ENCODE results near the gene KCNE3.

The KCNE3 gene

DNA sequence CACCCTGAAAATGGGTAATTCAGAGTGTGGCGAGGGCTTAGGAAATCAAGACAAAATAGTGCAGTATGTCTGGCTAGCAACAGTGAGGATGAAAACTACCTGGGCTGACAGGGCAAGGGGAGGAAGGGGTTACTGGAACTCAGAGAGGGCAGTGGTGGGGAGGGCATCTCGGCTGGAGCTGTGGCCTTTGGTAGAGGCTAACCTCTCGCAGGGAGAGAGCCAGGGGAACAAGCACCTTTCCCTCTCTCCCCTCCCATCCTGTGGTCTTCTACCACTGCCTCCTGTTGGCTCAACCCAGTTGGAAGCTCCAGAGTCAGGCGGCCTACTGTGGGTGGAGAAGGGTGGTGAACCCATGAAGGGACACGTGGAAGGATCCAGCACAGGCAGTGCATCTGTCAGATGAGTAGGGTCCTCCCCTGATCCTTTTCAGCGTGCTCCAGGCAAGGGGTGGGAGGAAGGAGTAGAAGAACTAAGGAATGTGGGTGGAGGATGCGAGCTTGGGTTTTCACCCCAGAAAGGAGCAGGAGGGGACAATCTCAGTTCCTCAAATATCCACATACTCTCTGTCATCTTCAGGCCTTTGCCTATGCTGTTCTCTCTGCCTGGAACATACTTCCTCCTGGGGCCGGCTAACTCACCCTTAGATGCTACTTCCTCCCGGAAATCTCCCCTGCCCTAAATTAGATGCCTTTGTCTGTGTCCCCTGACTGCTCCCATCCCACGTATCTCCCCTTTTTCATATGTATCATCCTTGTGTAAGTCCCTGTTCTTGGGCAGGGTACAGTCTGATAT lies 6.2 kb upstream of the KCNE3 start:
- in situ Hi-C loops (cut with MboI; ENCODE audit: low sequenced_read_pairs): loop anchor here (25.0 kb wide), 1 partner anchor 511 kb away; the partner anchor contains the start of gene DNAJB13

DNA sequence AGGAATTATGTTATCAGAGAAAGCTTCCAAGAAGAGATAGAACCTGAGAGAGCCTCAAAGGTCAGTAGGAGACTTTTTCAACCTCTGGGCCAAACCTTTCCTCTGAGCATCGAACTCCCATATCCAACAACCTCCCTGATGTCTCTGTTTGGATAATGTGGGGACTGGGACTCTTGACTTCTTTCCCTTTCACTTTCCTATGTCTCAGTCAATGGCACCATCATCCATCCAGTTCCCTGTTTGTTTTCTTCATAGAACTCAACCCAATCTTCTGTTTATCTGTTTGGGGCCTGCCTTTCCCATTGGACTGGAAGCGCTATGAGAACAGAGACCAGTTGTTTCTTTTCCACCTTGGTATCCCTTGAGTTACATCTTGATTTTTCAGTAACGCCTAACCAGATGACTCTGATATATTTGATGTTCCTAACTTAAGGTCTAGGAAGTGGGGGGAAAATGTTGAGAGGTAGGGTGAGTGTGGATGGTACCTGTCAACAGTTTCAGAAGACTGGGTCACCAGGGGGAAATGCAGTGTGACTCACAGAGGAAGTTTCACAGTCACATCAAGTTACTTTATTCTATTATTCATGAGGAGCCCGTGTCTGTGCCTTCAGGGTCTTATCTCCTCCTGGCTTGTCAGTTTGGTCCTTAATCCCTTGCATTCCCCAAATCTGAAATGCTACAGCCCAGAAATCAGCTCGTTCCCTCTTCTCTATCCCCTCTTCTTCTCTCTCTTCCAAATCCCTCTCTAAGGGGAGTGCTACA lies 4.5 kb upstream of the KCNE3 start:
- in situ Hi-C loops (cut with MboI; ENCODE audit: low sequenced_read_pairs): loop anchor here (25.0 kb wide), 1 partner anchor 510 kb away; the partner anchor contains the start of gene DNAJB13

DNA sequence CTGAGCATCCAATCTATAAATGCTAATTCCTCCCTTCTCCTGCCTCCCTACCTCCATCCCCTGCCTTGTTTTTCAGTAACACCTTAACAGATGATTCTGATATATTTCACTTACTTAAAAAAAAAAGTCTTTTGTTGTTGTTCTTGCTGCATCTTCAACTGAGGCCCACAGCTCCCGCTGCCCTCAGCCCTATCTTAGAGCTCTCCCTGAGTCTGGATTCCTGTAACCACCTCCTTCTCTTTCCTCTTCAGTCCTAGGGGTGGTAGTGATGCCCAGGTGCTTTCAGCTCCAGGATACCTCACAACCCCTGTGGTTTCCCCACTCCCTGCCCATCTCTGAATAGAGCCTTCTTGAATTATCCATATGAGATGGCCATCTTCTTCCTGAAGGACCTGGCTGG lies 3.7 kb upstream of the KCNE3 start:
- in situ Hi-C loops (cut with MboI; ENCODE audit: low sequenced_read_pairs): loop anchor here (25.0 kb wide), 1 partner anchor 509 kb away; the partner anchor contains the start of gene DNAJB13

GRCh38 chr11:74470526-74470925 lies 3.2 kb upstream of the KCNE3 start:
- in situ Hi-C loops (cut with MboI; ENCODE audit: low sequenced_read_pairs): loop anchor here (25.0 kb wide), 1 partner anchor 508 kb away; the partner anchor contains the start of gene DNAJB13

- in situ Hi-C loops (cut with MboI; ENCODE audit: low sequenced_read_pairs): loop anchor here (25.0 kb wide), 1 partner anchor 507 kb away; the partner anchor contains the start of gene DNAJB13
These were observed 1.6 kb upstream of the KCNE3 start for GRCh38 chr11:74468936-74469335.

- in situ Hi-C loops (cut with MboI; ENCODE audit: low sequenced_read_pairs): loop anchor here (25.0 kb wide), 1 partner anchor 506 kb away; the partner anchor contains the start of gene DNAJB13
These were observed 1.2 kb upstream of the KCNE3 start for GRCh38 chr11:74468521-74468920.

DNA sequence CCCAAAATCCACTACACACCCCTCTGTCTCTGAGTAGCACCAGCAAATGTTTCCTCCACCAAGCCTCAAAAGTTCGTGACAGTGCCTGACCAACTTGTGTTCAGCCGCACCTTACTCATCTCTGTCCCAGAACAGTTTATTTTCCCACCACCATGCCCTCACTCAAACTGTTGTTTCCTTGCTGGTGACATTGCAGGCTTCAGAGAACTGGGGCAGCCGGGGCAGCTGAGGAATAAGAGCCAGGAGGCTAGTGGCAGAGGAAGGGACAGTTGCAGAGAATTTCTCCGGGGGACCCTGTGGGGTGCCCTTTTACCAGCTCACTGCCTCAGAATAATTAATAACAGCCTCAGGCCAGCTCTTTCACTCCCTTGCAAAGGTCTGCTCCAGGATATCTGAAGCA lies 709 bp upstream of the KCNE3 start:
- in situ Hi-C loops (cut with MboI; ENCODE audit: low sequenced_read_pairs): loop anchor here (25.0 kb wide), 1 partner anchor 506 kb away; the partner anchor contains the start of gene DNAJB13

GRCh38 chr11:74465291-74465708 lies 2.0 kb downstream of the KCNE3 start:
- in situ Hi-C loops (cut with MboI; ENCODE audit: low sequenced_read_pairs): loop anchor here (25.0 kb wide), 1 partner anchor 503 kb away; the partner anchor contains the start of gene DNAJB13

DNA sequence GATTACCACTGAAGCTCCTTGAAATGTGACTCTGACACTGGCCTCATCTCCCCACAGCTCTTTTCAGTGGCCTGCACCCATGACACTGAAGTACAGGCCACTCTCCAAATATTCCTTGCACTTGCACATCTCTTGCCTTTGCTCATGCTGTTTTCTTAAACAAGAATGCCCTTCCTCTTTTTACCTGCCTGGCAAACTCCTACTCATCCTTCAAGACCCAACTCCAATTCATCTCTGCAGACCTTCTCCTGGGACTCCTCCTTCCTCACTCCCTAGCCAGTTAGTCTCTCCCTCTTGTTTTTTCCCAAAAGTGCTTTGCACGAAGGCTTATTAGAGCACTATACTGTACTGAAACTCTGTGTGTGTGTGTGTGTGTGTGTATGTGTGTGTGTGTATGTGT lies 2.6 kb downstream of the KCNE3 start:
- in situ Hi-C loops (cut with MboI; ENCODE audit: low sequenced_read_pairs): loop anchor here (25.0 kb wide), 1 partner anchor 502 kb away; the partner anchor contains the start of gene DNAJB13

- in situ Hi-C loops (cut with MboI; ENCODE audit: low sequenced_read_pairs): loop anchor here (25.0 kb wide), 1 partner anchor 501 kb away; the partner anchor contains the start of gene DNAJB13
These were observed 4.1 kb downstream of the KCNE3 start for GRCh38 chr11:74463216-74463615.

GRCh38 chr11:74462631-74463030 lies 4.7 kb downstream of the KCNE3 start:
- in situ Hi-C loops (cut with MboI; ENCODE audit: low sequenced_read_pairs): loop anchor here (25.0 kb wide), 1 partner anchor 500 kb away; the partner anchor contains the start of gene DNAJB13

DNA sequence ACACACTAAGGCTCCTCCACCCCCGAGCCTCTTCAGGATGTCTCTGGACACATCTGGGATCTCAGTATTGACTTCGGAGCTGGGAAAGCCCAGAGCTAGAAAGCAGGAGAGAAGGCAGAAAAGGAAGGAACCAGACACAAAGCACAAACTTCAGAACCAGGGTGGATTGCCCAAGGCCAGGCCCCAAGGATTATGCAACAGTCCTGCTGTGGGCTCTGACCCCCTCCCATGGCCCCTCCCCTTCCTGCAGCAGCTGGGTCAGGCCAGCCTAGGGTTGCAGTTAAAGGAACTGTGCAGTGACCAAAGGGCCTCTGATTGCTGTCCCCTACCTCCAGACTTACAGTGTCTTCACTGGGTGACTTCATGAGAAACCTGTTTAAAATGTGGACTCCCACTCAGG lies 5.3 kb downstream of the KCNE3 start:
- in situ Hi-C loops (cut with MboI; ENCODE audit: low sequenced_read_pairs): loop anchor here (25.0 kb wide), 1 partner anchor 500 kb away; the partner anchor contains the start of gene DNAJB13

GRCh38 chr11:74460481-74461154 lies 6.7 kb downstream of the KCNE3 start:
- in situ Hi-C loops (cut with MboI; ENCODE audit: low sequenced_read_pairs): loop anchor here (25.0 kb wide), 1 partner anchor 498 kb away; the partner anchor contains the start of gene DNAJB13

- in situ Hi-C loops (cut with MboI; ENCODE audit: low sequenced_read_pairs): loop anchor here (25.0 kb wide), 1 partner anchor 498 kb away; the partner anchor contains the start of gene DNAJB13
These were observed 7.3 kb downstream of the KCNE3 start for GRCh38 chr11:74460065-74460464.

DNA sequence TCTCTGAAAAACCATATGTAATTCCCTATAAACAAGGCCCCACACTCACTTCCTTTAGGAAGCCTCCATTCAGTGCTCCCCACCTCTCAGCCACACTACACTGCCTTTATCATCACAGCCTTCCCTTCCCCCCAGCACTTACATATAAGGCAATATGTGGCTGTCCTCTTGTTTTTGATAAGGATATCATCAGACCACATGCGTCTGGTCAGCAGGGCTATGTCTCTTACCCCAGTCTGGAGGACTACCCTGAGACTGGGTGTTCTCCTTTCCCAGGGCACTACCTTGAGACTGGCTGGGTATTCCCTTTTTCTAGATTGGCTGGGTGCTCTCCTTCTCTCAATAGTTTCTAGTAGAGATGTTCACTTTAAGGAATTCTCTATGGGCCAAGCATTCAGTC lies 7.8 kb downstream of the KCNE3 start:
- in situ Hi-C loops (cut with MboI; ENCODE audit: low sequenced_read_pairs): loop anchor here (5.0 to 25.0 kb wide), 2 partner anchors 123 to 497 kb away; partner anchors contain the start of gene DNAJB13

GRCh38 chr11:74457356-74457755 lies 10.0 kb downstream of the KCNE3 start:
- in situ Hi-C loops (cut with MboI; ENCODE audit: low sequenced_read_pairs): loop anchor here (5.0 to 25.0 kb wide), 2 partner anchors 125 to 495 kb away; partner anchors contain the start of gene DNAJB13

DNA sequence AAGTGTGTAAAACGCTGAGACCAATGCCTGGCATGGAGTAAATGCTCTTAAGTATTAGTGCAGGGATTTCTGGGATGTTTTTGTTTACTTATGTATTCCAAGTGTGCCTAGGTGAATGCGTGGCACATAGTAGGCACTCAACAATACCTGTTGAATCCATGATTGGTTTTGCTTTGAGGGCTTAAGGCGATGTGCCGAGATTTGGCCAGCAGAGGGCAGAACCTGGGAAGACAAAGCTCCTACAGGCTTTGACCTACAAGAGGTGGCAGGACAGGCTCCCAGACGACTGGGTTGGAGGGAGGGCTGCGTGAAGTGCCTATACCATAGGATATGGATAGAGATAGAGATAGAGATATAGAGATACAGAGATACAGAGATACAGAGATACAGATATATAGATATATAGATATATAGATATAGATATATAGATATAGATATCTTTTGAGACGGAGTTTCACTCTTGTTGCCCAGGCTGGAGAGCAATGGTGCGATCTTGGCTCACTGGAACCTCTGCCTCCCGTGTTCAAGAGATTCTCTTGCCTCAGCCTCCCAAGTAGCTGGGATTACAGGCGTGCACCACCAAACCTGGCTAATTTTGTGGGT lies 13.9 kb downstream of the KCNE3 start:
- in situ Hi-C loops (cut with MboI; ENCODE audit: low sequenced_read_pairs): loop anchor here (25.0 kb wide), 1 partner anchor 491 kb away; the partner anchor contains the start of gene DNAJB13

DNA sequence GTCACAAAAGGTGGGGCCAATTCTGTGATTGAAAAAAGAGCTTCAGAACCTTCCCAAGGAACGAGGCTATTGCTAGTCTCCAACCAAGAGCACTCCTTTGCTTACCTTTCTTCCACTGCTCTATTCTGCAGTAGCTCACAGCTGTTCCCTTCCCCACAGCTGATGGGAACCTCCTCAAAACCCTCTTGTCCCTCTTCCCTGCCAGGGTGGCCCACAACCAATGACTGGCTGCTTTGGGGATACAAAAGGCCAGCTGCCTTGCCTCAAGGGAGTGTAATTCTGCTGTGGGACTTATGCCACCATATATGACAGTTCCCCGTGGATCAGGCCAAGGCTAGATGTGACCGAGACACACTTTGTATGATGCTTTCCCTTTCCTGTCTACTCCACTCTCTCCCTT lies 15.0 kb downstream of the KCNE3 start:
- in situ Hi-C loops (cut with MboI; ENCODE audit: low sequenced_read_pairs): loop anchor here (25.0 kb wide), 1 partner anchor 490 kb away; the partner anchor contains the start of gene DNAJB13

GRCh38 chr11:74450318-74450717 lies 17.0 kb downstream of the KCNE3 start:
- in situ Hi-C loops (cut with MboI; ENCODE audit: low sequenced_read_pairs): loop anchor here (25.0 kb wide), 1 partner anchor 488 kb away; the partner anchor contains the start of gene DNAJB13

All from HL-60/S4 (cell line).